HFF-Myc (cell line): ENCODE measurements around the gene MAP4.

Experiments
- DNase-seq: peaks from one replicate; pipeline ENCODE4 v3.0.0-alpha.2; 2011; ENCODE audit warnings: low read depth; ENCODE audit errors: extremely low read depth
- H3K4me3 ChIP-seq: replicated peaks from 2 replicates; pipeline ENCODE4 v1.5.1; 2011; ENCODE audit warnings: low read depth, mild to moderate bottlenecking, control low read depth, low read length
- CTCF ChIP-seq: IDR thresholded peaks from 2 replicates; pipeline ENCODE4 v1.5.1; 2012; ENCODE audit warnings: mild to moderate bottlenecking, low read depth, low read length, control low read depth; ENCODE audit errors: missing control alignments

MAP4 gene

GRCh38 chr3:47848599-47849117, 167.6 kb downstream of the MAP4 start:
- no peak for TF ChIP-seq CTCF
- no peak overlapping the region for H3K4me3 ChIP-seq
- no peak for DNase-seq

- DNase-seq, result no peak
- no peak for TF ChIP-seq CTCF
- no peak overlapping the region for H3K4me3 ChIP-seq
These were observed 168.3 kb downstream of the MAP4 start for GRCh38 chr3:47847801-47848518.

GRCh38 chr3:47847260-47847659, 169.0 kb downstream of the MAP4 start:
- H3K4me3 ChIP-seq, result no peak overlapping the region
- no peak for TF ChIP-seq CTCF
- DNase-seq, result no peak

- H3K4me3 ChIP-seq, result no peak overlapping the region
- no peak for TF ChIP-seq CTCF
- no peak for DNase-seq
These were observed 169.4 kb downstream of the MAP4 start for GRCh38 chr3:47846880-47847248.

- H3K4me3 ChIP-seq, result no peak overlapping the region
- TF ChIP-seq CTCF, result no peak
- no peak for DNase-seq
These were observed 169.9 kb downstream of the MAP4 start for GRCh38 chr3:47846186-47846879.

GRCh38 chr3:47841786-47842349, 174.3 kb downstream of the MAP4 start:
- no peak for DNase-seq
- no peak for TF ChIP-seq CTCF

More at GRCh38 chr3:47841786-47842349, 174.3 kb downstream of the MAP4 start:
- no peak overlapping the region for H3K4me3 ChIP-seq
